GM10266 (cell line): ENCODE measurements around the gene GRID2.

Experiments used
- DNase-seq: peaks from one replicate; pipeline ENCODE4 v3.0.0; 2012; ENCODE audit errors: extremely low spot score
- TF ChIP-seq, protein P1 (sequence below): IDR thresholded peaks from 2 replicates; pipeline ENCODE4 v1.5.1; 2012; ENCODE audit warnings: mild to moderate bottlenecking, low read depth; ENCODE audit not compliant: control insufficient read depth, insufficient read depth; ENCODE audit errors: missing control alignments

The GRID2 gene

DNA sequence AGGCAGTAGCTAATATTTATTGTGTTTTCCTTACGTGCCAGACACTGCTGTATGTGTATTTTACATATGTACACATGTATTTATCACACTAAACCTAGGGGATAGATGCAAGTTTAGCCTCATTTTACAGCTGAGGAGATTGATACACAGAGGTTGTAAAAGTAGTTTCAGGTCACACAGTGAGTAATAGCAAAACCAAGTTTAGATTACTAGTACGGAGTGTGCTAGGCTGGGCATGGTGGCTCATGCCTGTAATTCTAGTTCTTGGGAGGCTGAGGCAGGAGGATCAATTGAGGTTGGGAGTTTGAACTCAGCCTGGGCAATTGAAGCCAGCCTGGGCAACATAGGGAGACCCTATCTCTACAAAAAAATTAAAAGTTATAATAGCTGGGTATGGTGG lies 823.7 kb downstream of the GRID2 start:
- no peak for DNase-seq
- TF ChIP-seq, protein P1, sequence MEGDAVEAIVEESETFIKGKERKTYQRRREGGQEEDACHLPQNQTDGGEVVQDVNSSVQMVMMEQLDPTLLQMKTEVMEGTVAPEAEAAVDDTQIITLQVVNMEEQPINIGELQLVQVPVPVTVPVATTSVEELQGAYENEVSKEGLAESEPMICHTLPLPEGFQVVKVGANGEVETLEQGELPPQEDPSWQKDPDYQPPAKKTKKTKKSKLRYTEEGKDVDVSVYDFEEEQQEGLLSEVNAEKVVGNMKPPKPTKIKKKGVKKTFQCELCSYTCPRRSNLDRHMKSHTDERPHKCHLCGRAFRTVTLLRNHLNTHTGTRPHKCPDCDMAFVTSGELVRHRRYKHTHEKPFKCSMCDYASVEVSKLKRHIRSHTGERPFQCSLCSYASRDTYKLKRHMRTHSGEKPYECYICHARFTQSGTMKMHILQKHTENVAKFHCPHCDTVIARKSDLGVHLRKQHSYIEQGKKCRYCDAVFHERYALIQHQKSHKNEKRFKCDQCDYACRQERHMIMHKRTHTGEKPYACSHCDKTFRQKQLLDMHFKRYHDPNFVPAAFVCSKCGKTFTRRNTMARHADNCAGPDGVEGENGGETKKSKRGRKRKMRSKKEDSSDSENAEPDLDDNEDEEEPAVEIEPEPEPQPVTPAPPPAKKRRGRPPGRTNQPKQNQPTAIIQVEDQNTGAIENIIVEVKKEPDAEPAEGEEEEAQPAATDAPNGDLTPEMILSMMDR, result no peak

DNA sequence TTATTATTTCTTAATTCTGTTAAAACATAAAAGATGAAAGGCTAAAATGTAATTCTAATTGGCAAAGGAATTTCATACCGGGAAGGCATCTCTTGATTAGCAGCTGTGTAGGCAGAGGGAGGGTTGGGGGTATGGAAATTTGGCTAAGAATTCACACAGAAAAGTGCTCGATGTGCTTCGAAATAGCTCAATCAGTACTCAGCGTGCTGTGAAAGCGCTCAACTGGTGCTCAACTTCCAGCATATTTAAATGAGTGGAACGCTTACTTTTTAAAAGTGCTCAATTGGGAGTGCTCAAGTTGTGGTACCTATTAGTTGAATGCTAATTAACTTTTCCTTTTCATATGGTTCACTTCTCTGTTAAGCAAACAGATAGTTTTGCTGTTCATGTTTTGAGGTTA lies 828.9 kb downstream of the GRID2 start:
- TF ChIP-seq, protein P1, result no peak
- DNase-seq, result no peak

DNA sequence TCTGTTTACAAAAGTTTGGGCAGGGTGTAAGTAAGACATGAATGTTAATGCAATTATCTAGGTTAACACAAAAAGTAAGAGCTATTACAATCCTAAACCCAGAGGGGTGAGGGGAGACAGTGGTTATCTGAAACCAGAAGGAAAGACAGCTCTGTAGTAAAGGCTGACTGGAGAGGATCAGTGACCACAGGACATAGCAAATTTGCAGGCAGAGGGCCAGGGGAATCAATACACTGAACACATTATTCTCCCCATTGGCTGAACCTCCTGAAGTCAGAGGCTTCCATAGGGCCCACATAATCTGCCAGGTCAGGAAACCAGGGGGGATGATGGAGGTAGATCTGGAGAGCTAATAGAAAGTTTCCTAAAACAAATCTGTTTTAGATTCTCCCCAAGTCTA lies 835.4 kb downstream of the GRID2 start:
- DNase-seq, result no peak
- TF ChIP-seq, protein P1, result no peak

DNA sequence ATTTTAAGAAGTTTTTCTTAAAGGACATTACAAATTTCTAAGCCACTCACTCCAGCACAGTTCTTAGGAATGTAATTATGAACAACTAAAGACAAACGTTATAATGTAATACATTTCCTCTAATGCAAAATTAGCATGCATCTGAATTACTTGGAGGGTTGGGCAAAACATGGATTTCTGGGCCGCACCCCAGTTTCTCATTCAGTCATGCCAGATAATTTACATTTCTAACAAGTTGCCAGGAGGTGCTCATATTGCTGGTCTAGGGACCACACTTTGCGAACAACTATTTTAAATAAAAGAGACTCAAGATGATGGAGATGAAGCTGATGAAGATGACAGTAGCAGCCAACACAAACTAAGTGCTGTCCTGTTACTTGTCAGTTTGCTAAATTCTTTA lies 840.1 kb downstream of the GRID2 start:
- DNase-seq, result no peak
- TF ChIP-seq, protein P1, result no peak

DNA sequence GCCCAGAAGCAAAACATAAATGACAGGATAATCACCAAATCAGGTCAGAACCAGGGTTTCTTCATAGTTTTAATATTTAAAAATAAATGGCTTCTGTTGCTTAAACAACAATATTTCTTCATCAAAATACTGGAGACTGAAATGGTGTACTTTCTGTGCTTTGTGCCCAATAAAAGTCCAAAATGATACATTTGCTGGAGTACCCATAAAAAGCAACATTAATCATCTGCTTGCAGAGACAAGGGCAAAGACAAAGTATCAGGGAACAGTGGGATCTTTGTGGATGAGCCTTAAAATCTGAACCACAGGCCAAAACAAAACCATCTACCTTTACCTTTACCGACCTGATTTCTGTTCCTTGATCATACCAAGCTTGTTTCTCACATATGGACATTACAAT lies 840.9 kb downstream of the GRID2 start:
- TF ChIP-seq, protein P1, result no peak
- DNase-seq, result no peak

DNA sequence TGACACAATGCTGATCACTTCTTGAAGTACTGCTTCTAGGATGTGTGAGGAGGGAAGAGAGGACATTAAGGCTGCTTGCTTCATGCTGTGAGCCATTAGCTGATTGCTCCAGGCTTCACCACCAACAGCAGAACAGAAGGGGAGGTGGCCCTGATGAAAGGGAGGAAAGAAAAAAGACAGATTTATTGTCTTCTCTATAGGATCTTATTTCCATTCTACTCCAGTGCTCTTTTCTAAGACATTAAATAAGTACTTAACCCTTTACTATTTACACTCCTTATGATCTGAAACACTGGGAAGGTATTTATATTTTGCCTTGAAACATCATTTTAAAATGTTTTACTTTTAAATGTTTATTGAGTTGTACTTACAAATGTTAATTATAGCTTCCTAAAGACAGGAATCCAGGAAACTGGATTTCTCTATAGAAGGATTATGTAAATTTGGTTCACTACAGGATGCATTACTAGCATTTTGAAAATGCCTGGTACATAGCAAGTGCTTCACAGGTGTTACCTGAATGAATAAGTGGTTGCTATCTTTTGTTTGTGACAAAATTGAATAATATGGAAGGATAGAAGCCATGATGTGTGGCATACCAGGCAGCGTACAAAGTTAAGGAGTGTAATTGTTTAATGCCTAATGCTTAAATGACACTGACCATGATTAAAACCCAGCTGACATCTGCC lies 843.9 kb downstream of the GRID2 start:
- TF ChIP-seq, protein P1, result no peak
- no peak for DNase-seq

DNA sequence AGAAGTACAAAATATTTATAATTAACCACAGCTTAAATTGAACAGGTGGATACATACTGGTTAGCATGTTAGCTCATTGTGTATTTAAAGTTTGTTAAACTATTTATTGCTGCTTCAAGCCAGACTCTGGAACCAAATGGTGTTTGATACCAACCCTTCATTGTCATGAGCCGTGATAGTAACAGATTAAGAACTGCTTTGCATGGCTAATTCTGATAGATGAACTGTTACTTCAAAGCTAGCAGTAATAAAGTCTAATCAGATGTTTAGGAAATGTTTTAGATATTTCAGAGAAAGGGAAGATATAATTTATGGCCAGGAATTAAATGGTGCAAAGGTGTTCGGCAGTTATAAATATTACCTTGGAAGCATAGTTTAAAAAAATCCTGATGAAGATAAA lies 848.7 kb downstream of the GRID2 start:
- no peak for DNase-seq
- TF ChIP-seq, protein P1, result no peak
